SK-N-SH treated with all-trans-retinoic acid at 6 μM for 48 hours (cell line): Measurements from ENCODE around the gene TASP1.

ENCODE experiments used
- ESRRG ChIP-seq: fragments of 250-450 bp; sonication (Bioruptor Pico); IDR thresholded peaks from 2 replicates; pipeline ENCODE4 v1.6.1; 2021; ENCODE audit warnings: mild to moderate bottlenecking
- OSR1 ChIP-seq: fragments of 250-450 bp; sonication (Bioruptor Pico); IDR thresholded peaks from 2 replicates; pipeline ENCODE4 v1.8.0; 2022; ENCODE audit warnings: moderate library complexity, mild to moderate bottlenecking, inconsistent platforms
- RARB ChIP-seq: fragments of 250-450 bp; sonication (Bioruptor Pico); IDR thresholded peaks from 2 replicates; pipeline ENCODE4 v1.8.0; 2021; ENCODE audit warnings: mild to moderate bottlenecking, moderate library complexity
- ZFP3 ChIP-seq: fragments of 250-450 bp; sonication (Bioruptor Pico); IDR thresholded peaks from 2 replicates; pipeline ENCODE4 v1.5.0; 2020; ENCODE audit warnings: mild to moderate bottlenecking, moderate library complexity
- ZNF8 ChIP-seq: fragments of 450-650 bp; formaldehyde crosslinking; IDR thresholded peaks from 2 replicates; pipeline ENCODE4 v1.5.0; 2020; ENCODE audit warnings: mild to moderate bottlenecking, moderate library complexity
- TF ChIP-seq, protein P1 (sequence below): fragments of 250-450 bp; sonication (Bioruptor Pico); IDR thresholded peaks from 2 replicates; pipeline ENCODE4 v1.8.0; 2021; ENCODE audit warnings: low read depth, mild to moderate bottlenecking, moderate library complexity, borderline replicate concordance
- TF ChIP-seq, protein P2 (sequence below): fragments of 250-450 bp; sonication (Bioruptor Pico); IDR thresholded peaks from 2 replicates; pipeline ENCODE4 v1.8.0; 2020; ENCODE audit warnings: mild to moderate bottlenecking, moderate library complexity, borderline replicate concordance

DNA sequence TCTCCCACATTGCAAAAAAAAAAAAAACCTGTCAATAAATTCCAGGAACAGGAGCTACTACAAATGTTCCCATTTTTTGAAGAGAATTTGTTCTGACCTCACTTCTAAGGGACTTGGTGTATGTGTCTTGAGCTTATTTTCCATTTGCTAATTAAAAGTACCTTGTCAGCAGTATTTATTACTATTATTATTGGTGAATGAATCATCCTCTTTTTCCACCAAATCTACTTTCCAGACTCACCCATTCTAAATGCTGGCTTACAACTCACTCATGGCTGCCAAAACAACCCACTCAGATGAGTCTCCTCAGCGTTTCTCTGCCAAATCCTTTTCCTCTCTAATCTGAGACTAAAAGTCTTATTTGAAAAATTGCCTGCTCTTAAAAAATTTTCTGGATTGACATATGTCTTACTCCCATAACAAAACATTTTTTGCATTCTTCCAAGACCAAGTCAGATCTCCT lies 33.2 kb upstream of the TASP1 start:
- TF ChIP-seq, protein P1, sequence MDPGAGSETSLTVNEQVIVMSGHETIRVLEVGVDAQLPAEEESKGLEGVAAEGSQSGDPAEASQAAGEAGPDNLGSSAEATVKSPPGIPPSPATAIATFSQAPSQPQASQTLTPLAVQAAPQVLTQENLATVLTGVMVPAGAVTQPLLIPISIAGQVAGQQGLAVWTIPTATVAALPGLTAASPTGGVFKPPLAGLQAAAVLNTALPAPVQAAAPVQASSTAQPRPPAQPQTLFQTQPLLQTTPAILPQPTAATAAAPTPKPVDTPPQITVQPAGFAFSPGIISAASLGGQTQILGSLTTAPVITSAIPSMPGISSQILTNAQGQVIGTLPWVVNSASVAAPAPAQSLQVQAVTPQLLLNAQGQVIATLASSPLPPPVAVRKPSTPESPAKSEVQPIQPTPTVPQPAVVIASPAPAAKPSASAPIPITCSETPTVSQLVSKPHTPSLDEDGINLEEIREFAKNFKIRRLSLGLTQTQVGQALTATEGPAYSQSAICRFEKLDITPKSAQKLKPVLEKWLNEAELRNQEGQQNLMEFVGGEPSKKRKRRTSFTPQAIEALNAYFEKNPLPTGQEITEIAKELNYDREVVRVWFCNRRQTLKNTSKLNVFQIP (CRISPR knock-in tag): no peak
- TF ChIP-seq OSR1 (CRISPR knock-in tag) (no peak), ZNF8 (CRISPR knock-in tag) (no peak), RARB (no peak), ESRRG (CRISPR knock-in tag) (no peak), ZFP3 (CRISPR knock-in tag) (no peak)
- TF ChIP-seq, protein P2, sequence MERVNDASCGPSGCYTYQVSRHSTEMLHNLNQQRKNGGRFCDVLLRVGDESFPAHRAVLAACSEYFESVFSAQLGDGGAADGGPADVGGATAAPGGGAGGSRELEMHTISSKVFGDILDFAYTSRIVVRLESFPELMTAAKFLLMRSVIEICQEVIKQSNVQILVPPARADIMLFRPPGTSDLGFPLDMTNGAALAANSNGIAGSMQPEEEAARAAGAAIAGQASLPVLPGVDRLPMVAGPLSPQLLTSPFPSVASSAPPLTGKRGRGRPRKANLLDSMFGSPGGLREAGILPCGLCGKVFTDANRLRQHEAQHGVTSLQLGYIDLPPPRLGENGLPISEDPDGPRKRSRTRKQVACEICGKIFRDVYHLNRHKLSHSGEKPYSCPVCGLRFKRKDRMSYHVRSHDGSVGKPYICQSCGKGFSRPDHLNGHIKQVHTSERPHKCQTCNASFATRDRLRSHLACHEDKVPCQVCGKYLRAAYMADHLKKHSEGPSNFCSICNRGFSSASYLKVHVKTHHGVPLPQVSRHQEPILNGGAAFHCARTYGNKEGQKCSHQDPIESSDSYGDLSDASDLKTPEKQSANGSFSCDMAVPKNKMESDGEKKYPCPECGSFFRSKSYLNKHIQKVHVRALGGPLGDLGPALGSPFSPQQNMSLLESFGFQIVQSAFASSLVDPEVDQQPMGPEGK: no peak
